NCI-H2227 (cell line): ENCODE measurements around the gene FGF22.
A peak's percentile ranks its signal among the peaks of the same experiment; 100 is the strongest.
"Not testable (repeated sequence)": the region's sequence is repeated elsewhere in the genome, so short reads cannot be mapped to it uniquely, and the experiment has no call there.

Experiments
- DNase-seq: peaks from one replicate; lab custom pipeline; 2025; ENCODE audit not compliant: unreplicated experiment; lab: John Stamatoyannopoulos, UW

Gene FGF22

GRCh38 chr19:621819-622218, 17.9 kb upstream of the FGF22 start:
- DNase-seq: no peak

GRCh38 chr19:622666-623065, 17.0 kb upstream of the FGF22 start:
- no peak for DNase-seq

- no peak for DNase-seq
Observed at GRCh38 chr19:623175-623916, 16.3 kb upstream of the FGF22 start.

- DNase-seq: no peak
Observed at GRCh38 chr19:623974-624373, 15.7 kb upstream of the FGF22 start.

GRCh38 chr19:624433-625109, 15.1 kb upstream of the FGF22 start:
- no peak for DNase-seq

GRCh38 chr19:625257-625656, 14.4 kb upstream of the FGF22 start:
- no peak for DNase-seq

- peak; percentile 15 for DNase-seq
Observed at GRCh38 chr19:626566-626965, 13.1 kb upstream of the FGF22 start.

GRCh38 chr19:628168-628567, 11.5 kb upstream of the FGF22 start:
- DNase-seq: no peak

GRCh38 chr19:629515-629914, 10.2 kb upstream of the FGF22 start:
- not testable (repeated sequence) for DNase-seq

GRCh38 chr19:629961-630714, 9.5 kb upstream of the FGF22 start:
- DNase-seq: no peak

- DNase-seq: peak; percentile 65
Observed at GRCh38 chr19:632579-633067, 7.1 kb upstream of the FGF22 start.

GRCh38 chr19:633068-633785, 6.5 kb upstream of the FGF22 start, which contains the start of gene POLRMT:
TSS of gene POLRMT (minus strand) at chr19:633537. CDS start at chr19:633512, 25 bp downstream.
- peak; percentile 96 for DNase-seq

GRCh38 chr19:633786-634639, 5.7 kb upstream of the FGF22 start:
- no peak for DNase-seq

GRCh38 chr19:634975-635652, 4.6 kb upstream of the FGF22 start:
- no peak for DNase-seq

- no peak for DNase-seq
Observed at GRCh38 chr19:638906-639252, 800 bp upstream of the FGF22 start.

GRCh38 chr19:640161-640558, 481 bp downstream of the FGF22 start:
- no peak for DNase-seq

GRCh38 chr19:640606-641189, 1.0 kb downstream of the FGF22 start:
- no peak for DNase-seq

GRCh38 chr19:641702-642101, 2.0 kb downstream of the FGF22 start:
- DNase-seq: no peak
